Activated effector memory CD4-positive, alpha-beta T cell treated with Interleukin-2 at 50 U/mL for 16 hours (primary cell): ENCODE data around the gene KCNC4.

ENCODE experiments used
- DNase-seq: peaks from one replicate; pipeline ENCODE4 v3.0.0-alpha.2; 2020

Gene KCNC4

GRCh38 chr1:110189181-110189580 is 20.9 kb upstream of the KCNC4 start:
- DNase-seq, result no peak

DNA sequence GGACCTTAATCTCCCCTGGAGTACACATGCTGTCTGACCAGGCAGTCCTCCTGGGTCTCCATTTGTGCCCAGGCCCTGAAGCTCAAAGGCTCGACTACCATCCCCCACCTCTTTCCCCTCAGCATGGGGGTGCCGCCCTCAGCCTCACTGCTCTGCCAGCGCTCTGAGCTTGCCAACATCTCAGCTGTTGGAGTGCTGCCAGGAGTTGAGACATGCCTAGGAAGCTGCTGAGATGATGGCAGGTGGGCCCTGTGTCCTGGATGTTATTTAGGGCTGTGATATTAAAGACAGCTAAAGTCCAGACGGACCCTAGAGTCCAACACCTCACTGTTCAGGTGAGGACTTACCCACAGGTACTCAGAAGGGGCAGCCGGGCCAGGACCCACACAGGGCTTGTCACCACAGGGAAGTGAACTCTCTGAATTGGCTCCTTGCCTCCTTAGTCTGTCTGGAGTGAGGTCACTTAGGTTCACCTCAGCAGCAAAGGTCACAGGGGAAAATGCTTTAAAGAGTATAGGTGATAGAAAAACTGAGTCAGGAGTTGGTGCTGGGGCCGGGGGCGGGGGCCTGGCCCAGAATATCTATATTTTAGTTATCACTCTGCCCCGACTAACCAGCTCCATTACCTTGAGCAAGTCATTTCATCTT is 19.7 kb upstream of the KCNC4 start:
- no peak for DNase-seq

DNA sequence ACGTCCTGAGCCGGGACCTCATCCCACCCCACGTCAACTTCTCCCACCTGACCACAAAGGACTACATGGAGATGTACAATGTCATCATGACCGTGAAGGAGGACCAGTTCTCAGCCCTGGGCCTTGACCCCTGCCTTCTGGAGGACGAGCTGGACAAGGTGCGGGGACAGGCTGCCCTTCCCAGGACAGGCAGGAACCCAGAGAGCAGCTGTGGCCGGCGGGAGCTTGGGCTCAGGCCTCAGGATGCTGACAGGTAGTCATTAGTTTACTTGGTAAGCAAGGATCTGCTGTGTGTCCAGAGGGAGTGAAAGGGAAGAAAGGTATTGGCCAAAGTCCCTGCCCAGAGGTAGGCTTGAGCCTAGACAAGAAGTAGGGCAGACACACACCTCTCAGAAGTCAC is 17.6 kb upstream of the KCNC4 start:
- no peak for DNase-seq

- DNase-seq, result no peak
Observed at GRCh38 chr1:110195196-110195595, 14.9 kb upstream of the KCNC4 start.

GRCh38 chr1:110196917-110197765 is 13.0 kb upstream of the KCNC4 start:
- no peak for DNase-seq

GRCh38 chr1:110197905-110198629 is 12.0 kb upstream of the KCNC4 start:
- DNase-seq, result no peak

DNA sequence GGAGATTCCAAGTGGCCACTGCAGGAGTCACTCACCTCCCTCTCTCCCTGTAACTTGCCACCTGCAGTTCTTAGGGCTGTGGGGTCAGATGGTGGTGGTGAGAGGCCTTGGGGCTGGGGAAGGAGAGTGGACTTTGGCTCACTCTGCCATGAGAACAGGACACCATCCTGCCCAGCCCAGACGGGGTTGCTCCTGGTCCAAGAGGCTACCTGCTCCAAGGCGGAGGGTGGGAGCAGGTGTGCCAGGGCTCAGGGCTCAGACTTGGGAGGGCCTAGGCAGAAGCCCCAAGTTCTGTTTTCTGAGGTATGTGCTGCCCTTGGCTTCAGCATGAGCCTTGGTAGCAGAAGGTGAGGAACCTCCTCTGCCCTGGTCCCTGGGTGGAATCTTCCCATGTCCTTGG is 11.4 kb upstream of the KCNC4 start:
- DNase-seq, result no peak

DNA sequence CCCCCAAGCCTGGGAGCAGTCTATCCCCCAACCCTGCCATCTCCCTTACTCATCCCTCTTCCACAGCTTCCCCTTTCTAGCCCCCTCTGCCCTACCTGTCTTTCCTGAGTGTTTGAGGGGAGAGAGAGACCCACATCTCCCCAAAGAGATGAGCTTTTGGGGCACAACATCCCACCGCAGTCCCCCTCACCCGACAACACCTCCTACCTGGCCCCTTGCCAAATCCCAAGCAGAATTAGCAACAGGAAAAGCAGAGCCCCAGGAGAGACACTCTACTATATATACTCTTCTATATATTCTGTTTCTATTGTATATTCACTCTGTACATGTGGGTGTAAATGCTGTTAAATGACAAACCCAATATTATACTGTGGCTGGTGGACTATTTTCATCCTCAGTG is 9.9 kb upstream of the KCNC4 start:
- no peak for DNase-seq

GRCh38 chr1:110200666-110201065 is 9.4 kb upstream of the KCNC4 start:
- no peak for DNase-seq

- no peak for DNase-seq
Observed at GRCh38 chr1:110201157-110201825, 8.8 kb upstream of the KCNC4 start.

DNA sequence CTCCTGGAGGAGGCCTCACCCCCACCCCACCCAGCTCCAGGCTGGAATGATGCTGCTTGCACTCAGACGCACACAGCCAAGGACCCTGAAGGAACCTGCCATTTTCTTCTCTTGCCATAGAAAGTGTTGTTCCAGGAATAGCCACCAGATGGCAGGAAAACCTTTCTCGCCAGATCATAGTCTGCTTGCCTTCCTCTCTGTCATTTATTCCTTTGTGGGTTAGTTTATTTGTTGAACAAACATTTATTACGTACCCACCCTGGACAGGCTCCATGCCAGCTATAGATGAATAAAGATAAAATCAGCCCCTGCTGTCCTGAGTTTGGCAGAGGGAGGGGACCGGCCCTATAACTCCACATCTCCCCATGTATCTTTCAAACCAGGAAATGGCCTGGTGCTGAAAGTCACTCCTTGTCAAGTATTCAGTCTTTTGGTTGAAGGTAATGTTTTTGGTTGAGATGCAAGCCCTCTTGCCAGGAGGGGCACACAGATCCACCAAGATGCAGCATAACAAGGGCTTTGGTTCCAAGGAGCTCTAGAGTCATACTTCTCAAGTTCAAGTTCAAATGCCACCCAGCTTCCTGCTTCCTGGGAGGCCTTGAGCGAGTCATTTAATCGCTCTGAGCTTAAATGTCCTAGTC is 7.0 kb upstream of the KCNC4 start:
- DNase-seq, result peak; percentile 27

DNA sequence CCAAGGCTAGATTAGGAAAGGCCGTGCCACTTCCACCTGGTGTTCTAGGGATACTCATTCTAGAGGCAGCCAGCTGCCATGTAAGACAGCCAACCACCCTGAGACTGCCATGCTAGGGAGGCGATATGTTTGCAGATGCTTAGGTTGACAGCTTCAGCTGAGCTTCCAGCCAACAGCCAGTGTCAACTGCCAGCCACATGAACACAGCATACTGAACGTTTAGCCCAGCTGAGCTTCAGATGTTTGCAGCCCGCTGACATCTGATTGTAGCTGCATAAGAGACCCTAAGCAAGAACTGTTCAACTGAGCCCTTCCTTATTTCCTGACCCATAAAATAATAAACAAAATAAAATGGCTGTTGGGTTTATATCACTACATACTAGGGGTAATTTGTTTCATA is 5.0 kb upstream of the KCNC4 start:
- DNase-seq, result no peak

- DNase-seq, result no peak
Observed at GRCh38 chr1:110205591-110206155, 4.4 kb upstream of the KCNC4 start.

GRCh38 chr1:110206261-110206920 is 3.7 kb upstream of the KCNC4 start:
- DNase-seq, result no peak

DNA sequence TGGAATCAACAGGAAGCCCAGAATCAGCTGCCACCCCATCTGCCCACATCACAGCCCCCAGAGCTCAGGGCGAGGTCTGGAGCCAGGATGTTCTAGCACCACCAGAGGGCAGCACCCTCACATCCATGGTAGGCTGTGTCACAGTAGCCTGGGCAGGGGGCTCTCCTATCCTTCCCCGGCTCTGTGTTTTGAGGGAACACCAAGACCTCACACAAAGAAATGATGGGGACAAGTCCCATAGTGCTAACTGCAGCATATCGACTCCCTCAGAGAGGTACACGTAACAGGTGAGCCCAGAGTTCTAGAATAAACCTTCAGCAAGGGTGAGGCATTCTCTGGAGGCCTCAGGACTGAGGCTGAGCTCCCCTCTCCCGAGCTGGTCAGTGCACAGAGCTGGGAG is 2.3 kb upstream of the KCNC4 start:
- DNase-seq, result peak; percentile 65

DNA sequence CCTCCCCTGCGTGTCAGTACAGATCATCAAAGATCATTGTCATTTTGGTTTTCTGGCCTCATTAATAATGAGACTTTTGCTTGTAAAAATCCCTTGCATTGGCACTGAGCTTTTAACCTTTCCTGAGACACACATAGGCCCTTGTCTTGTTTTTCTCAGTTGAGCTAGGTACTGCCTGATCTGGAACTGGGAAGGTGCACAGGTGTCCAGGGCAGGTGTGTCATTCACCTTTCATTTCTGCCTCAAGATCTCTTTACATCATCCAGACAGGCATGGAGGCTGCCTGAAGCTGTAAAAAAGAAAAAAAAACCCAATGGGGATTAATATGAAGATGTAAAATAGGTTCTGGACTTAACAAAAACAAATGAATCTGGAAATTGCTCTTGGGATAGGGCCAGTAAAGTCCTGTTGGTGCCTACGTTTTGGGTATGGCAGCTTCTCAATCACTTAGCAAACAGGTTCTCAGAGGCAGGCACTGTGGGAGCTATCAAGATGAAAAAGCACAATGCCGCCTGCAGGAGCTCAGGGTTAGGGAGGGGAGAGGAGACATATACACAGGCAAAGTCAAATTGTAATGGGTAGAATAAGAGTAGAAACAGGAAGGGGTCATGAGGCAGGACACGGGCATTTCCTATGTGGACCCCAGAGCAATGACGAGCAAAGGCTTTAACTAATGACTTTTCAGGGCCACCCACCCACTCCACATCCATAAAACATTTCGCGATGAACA is 1.0 kb upstream of the KCNC4 start:
- DNase-seq, result no peak

DNA sequence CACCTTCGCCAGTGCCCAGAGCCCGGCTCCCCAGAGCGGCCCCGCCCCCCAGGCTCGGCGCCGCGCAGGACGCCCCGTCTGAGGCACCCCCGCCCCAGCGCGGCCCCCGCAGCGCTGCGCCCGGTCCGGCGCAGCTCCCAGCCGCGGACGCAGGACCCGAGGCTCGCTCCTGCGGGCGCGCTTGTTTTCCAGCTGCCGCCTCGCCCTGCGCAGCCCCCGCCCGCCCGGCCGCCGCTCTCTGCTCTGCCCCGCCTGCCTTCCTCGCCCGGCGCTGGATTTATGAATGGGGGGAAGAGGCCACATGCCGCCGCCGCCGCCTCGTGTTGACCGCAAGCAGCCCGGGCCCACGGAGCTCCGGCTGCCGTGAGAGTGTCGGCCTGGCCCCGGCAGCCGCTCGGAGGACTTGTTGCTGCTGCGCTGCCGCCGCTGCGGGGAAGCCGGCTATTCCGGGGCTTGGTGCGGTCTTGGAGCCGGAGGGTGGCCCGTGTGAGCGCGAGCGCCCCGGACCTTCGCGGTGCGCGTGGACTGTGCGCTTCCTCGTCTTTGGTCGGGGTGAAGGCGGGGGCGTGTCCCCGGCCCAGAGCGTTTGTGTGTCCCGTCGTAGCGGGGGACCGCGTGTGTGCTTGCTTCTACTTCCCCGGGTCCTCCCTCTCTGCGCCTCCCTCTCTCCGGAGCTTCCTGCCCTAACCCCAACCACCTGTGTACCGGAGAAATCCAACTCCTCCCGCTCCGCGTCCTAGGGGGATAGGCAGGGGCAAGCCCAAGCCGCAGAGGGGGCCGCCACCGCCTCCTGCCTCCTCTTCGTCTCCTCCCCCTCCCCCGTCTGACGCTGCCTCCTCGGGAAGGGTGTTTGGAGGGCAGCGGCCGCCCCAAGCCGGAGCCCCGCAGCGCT is 736 bp downstream of the KCNC4 start:
- peak; percentile 44 for DNase-seq

- no peak for DNase-seq
Observed at GRCh38 chr1:110211496-110212168, 1.5 kb downstream of the KCNC4 start.
